NK-92 (cell line): ENCODE measurements around the gene CCNJL.

Source experiments
- DNase-seq: peaks from one replicate; lab custom pipeline; 2025; ENCODE audit not compliant: unreplicated experiment; lab: John Stamatoyannopoulos, UW

CCNJL gene

GRCh38 chr5:160230686-160231527, 81.5 kb downstream of the CCNJL start:
- DNase-seq = no peak

- DNase-seq = no peak
These were observed 83.1 kb downstream of the CCNJL start, which contains the start of gene FABP6 for GRCh38 chr5:160229190-160229742. TSS of gene FABP6 (plus strand) at chr5:160229506. CDS start at chr5:160229558, 52 bp downstream.

- no peak for DNase-seq
These were observed 85.4 kb downstream of the CCNJL start for GRCh38 chr5:160227012-160227411.

GRCh38 chr5:160221082-160221481, 91.3 kb downstream of the CCNJL start:
- DNase-seq = no peak

- DNase-seq = no peak
These were observed 93.0 kb downstream of the CCNJL start for GRCh38 chr5:160219356-160219755.

- DNase-seq = no peak
These were observed 98.8 kb downstream of the CCNJL start for GRCh38 chr5:160213537-160213936.

- no peak for DNase-seq
These were observed 101.0 kb downstream of the CCNJL start for GRCh38 chr5:160211352-160211751.

GRCh38 chr5:160210606-160211005, 101.8 kb downstream of the CCNJL start:
- no peak for DNase-seq

GRCh38 chr5:160209917-160210316, 102.4 kb downstream of the CCNJL start:
- no peak for DNase-seq

- DNase-seq = no peak
These were observed 105.3 kb downstream of the CCNJL start for GRCh38 chr5:160207061-160207460.
